H1 (cell line): ENCODE measurements around the gene FBXO34. TPM values are rescaled to one million over a fixed set of nuclear protein-coding genes. Genes with fewer than 3 reads are reported as not detected.

Experiments
- CTCF ChIA-PET: fragments of 300-600 bp; sonication (Branson Sonifier 250); formaldehyde crosslinking; loops from one replicate; lab custom pipeline; 2021; ENCODE audit not compliant: partially characterized antibody; lab: Charles Lee
- POLR2A ChIA-PET: fragments of 300-600 bp; sonication (Branson Sonifier 250); formaldehyde crosslinking; loops from one replicate; lab custom pipeline; 2021; ENCODE audit warnings: inconsistent platforms; ENCODE audit not compliant: partially characterized antibody; lab: Charles Lee
- DNase-seq, 2 experiments: peaks; one replicate each; pipeline versions ENCODE4 v3.0.0 to v3.0.0-alpha.2; 2010 to 2022; ENCODE audit warnings: low spot score in 2 of 2, low read depth in 1 of 2, mixed read lengths in 1 of 2
- FAIRE-seq: peaks from 2 replicates; lab custom pipeline; 2011; peaks lifted over from hg19 to GRCh38; lab: Jason Lieb, UNC
- H2AFZ ChIP-seq: 2 replicates; pipeline ENCODE4 v1.8.1; 2012; ENCODE audit warnings: low read length, inconsistent platforms
- H2AK5ac ChIP-seq: 2 replicates; pipeline ENCODE4 v1.6.1; 2013; ENCODE audit warnings: low read depth, low read length
- H2BK120ac ChIP-seq: replicated peaks from 2 replicates; pipeline ENCODE3; 2013; ENCODE audit warnings: low read depth, low read length, inconsistent platforms
- H2BK12ac ChIP-seq: 2 replicates; pipeline ENCODE4 v1.6.1; 2013; ENCODE audit warnings: low read depth, low read length
- H2BK15ac ChIP-seq: 2 replicates; pipeline ENCODE4 v1.6.1; 2013; ENCODE audit warnings: low read length
- H2BK20ac ChIP-seq: 2 replicates; pipeline ENCODE4 v1.6.1; 2013; ENCODE audit warnings: low read length
- H2BK5ac ChIP-seq: 2 replicates; pipeline ENCODE4 v1.6.1; 2013; ENCODE audit warnings: low read depth, low read length
- H3K14ac ChIP-seq: 2 replicates; pipeline ENCODE4 v1.6.1; 2013; ENCODE audit warnings: inconsistent platforms; ENCODE audit not compliant: insufficient read length
- H3K18ac ChIP-seq: 2 replicates; pipeline ENCODE4 v1.6.1; 2013; ENCODE audit warnings: low read length; ENCODE audit errors: extremely low read depth
- H3K23ac ChIP-seq: 2 replicates; pipeline ENCODE4 v1.6.1; 2013; ENCODE audit warnings: inconsistent platforms; ENCODE audit not compliant: insufficient read length
- H3K23me2 ChIP-seq: 2 replicates; pipeline ENCODE4 v1.6.1; 2013; ENCODE audit warnings: low read depth, low read length
- H3K27ac ChIP-seq: 2 replicates; pipeline ENCODE4 v1.6.1; 2011; ENCODE audit warnings: low read depth, low read length, inconsistent platforms
- H3K27me3 ChIP-seq, 4 experiments: replicated peaks in 1 of 4; 1 replicate in 1 of 4; 2 replicates in 3 of 4; pipeline versions ENCODE4 v1.6.1 to v1.8.1; 2011 to 2013; ENCODE audit warnings: low read length in 3 of 4, mild to moderate bottlenecking in 3 of 4, inconsistent platforms in 2 of 4, mixed read lengths in 2 of 4, moderate library complexity in 1 of 4; ENCODE audit not compliant: control insufficient read depth in 3 of 4, insufficient read depth in 3 of 4; ENCODE audit errors: extremely low read depth in 1 of 4
- H3K36me3 ChIP-seq, 4 experiments: 2 replicates each; pipeline versions ENCODE4 v1.6.1 to v1.8.1; 2011 to 2013; ENCODE audit warnings: mild to moderate bottlenecking in 4 of 4, low read length in 3 of 4, moderate library complexity in 2 of 4, control low read depth in 1 of 4, inconsistent platforms in 1 of 4; ENCODE audit not compliant: insufficient read depth in 4 of 4, control insufficient read depth in 2 of 4
- H3K4ac ChIP-seq: replicated peaks from 2 replicates; pipeline ENCODE3; 2013; ENCODE audit warnings: low read length, low read depth, mixed read lengths, inconsistent platforms; ENCODE audit not compliant: insufficient read length
- H3K4me1 ChIP-seq, 4 experiments: replicated peaks in 1 of 4; 1 replicate in 1 of 4; 2 replicates in 3 of 4; pipeline versions ENCODE4 v1.6.1 to v1.8.1; 2011 to 2013; ENCODE audit warnings: low read length in 3 of 4, inconsistent platforms in 2 of 4, mixed read lengths in 1 of 4; ENCODE audit not compliant: insufficient read depth in 4 of 4, control insufficient read depth in 3 of 4
- H3K4me2 ChIP-seq, 2 experiments: 2 replicates each; pipeline versions ENCODE4 v1.6.1 to v1.8.1; 2011 to 2013; ENCODE audit warnings: low read depth in 2 of 2, low read length in 2 of 2, control low read depth in 1 of 2, inconsistent platforms in 1 of 2, mild to moderate bottlenecking in 1 of 2; ENCODE audit not compliant: insufficient read depth in 1 of 2
- H3K4me3 ChIP-seq, 4 experiments: fragments of 200-600, 300-600 bp in 1 of 4; sonication (generic), shearing (Covaris generic), sonication (Bioruptor Twin) in 1 of 4; 2 replicates each; pipeline versions ENCODE4 v1.5.1 to v1.8.1; 2011 to 2016; ENCODE audit warnings: low read length in 4 of 4, low read depth in 3 of 4, control low read depth in 2 of 4, inconsistent platforms in 2 of 4, mild to moderate bottlenecking in 2 of 4, mixed read lengths in 1 of 4, moderate library complexity in 1 of 4; ENCODE audit not compliant: insufficient read depth in 2 of 4; ENCODE audit errors: extremely low read depth in 1 of 4
- H3K56ac ChIP-seq: replicated peaks from 2 replicates; pipeline ENCODE3; 2013; ENCODE audit warnings: low read depth, mild to moderate bottlenecking, mixed read lengths, low read length, inconsistent platforms; ENCODE audit not compliant: insufficient read length
- H3K79me1 ChIP-seq: 2 replicates; pipeline ENCODE4 v1.6.1; 2013; ENCODE audit warnings: low read depth, low read length, control low read depth
- H3K79me2 ChIP-seq, 2 experiments: 2 replicates each; pipeline versions ENCODE4 v1.6.1 to v1.8.1; 2012 to 2013; ENCODE audit warnings: low read length in 2 of 2, mild to moderate bottlenecking in 2 of 2, inconsistent platforms in 1 of 2; ENCODE audit not compliant: insufficient read depth in 2 of 2, control insufficient read depth in 1 of 2
- H3K9ac ChIP-seq, 4 experiments: replicated peaks in 1 of 4; 1 replicate in 1 of 4; 2 replicates in 3 of 4; pipeline versions ENCODE4 v1.6.1 to v1.8.1; 2011 to 2013; ENCODE audit warnings: low read depth in 3 of 4, low read length in 3 of 4, control low read depth in 2 of 4, mild to moderate bottlenecking in 2 of 4, moderate library complexity in 2 of 4, inconsistent platforms in 1 of 4; ENCODE audit errors: extremely low read depth in 1 of 4
- H3K9me3 ChIP-seq, 2 experiments: 2 replicates each; pipeline versions ENCODE4 v1.6.1 to v1.8.1; 2012 to 2013; ENCODE audit warnings: mild to moderate bottlenecking in 2 of 2, moderate library complexity in 2 of 2, control low read depth in 1 of 2, inconsistent platforms in 1 of 2, low read depth in 1 of 2, low read length in 1 of 2, mixed read lengths in 1 of 2; ENCODE audit not compliant: insufficient read depth in 2 of 2
- H4K20me1 ChIP-seq, 2 experiments: replicated peaks in 1 of 2; 2 replicates each; pipeline versions ENCODE3 to v1.8.1; 2011 to 2013; ENCODE audit warnings: inconsistent platforms in 2 of 2, low read length in 2 of 2, mild to moderate bottlenecking in 1 of 2; ENCODE audit not compliant: insufficient read depth in 2 of 2, control insufficient read depth in 1 of 2
- H4K5ac ChIP-seq: 2 replicates; pipeline ENCODE4 v1.6.1; 2013; ENCODE audit warnings: low read length, low read depth, mixed read lengths, inconsistent platforms; ENCODE audit not compliant: insufficient read length
- H4K8ac ChIP-seq: 2 replicates; pipeline ENCODE4 v1.8.0; 2013; ENCODE audit warnings: mild to moderate bottlenecking, moderate library complexity, low read length, inconsistent platforms; ENCODE audit not compliant: insufficient read depth; ENCODE audit errors: extremely low read depth
- H4K91ac ChIP-seq: replicated peaks from 2 replicates; pipeline ENCODE3; 2013; ENCODE audit warnings: low read length, mixed read lengths, inconsistent platforms; ENCODE audit not compliant: insufficient read length
- CTBP2 ChIP-seq: IDR thresholded peaks from 2 replicates; pipeline ENCODE4 v1.7.0; 2011; ENCODE audit warnings: borderline replicate concordance, mild to moderate bottlenecking, moderate library complexity, mixed read lengths, low read length; ENCODE audit not compliant: insufficient read depth, insufficient read length
- GTF2F1 ChIP-seq: IDR thresholded peaks from 2 replicates; pipeline ENCODE4 v1.6.1; 2012; ENCODE audit warnings: low read depth, low read length, improper control_type of control experiment, borderline replicate concordance
- POLR2AphosphoS5 ChIP-seq: IDR thresholded peaks from 2 replicates; pipeline ENCODE4 v1.6.1; 2011; ENCODE audit warnings: low read depth, low read length
- SP4 ChIP-seq: IDR thresholded peaks from 2 replicates; pipeline ENCODE4 v1.6.1; 2012; ENCODE audit warnings: low read length, inconsistent platforms
- SRF ChIP-seq: IDR thresholded peaks from 2 replicates; pipeline ENCODE4 v1.6.1; 2011; ENCODE audit warnings: mild to moderate bottlenecking, low read depth, low read length, moderate library complexity
- WGBS, 2 experiments: shearing (Covaris generic) in 1 of 2; methylation state at CpG; one replicate each; pipeline versions ENCODE4 v1.1.6 to v1.1.7; 2013 to 2015; ENCODE audit warnings: low lambda C conversion rate in 2 of 2, mixed read lengths in 2 of 2, inconsistent platforms in 1 of 2, low coverage in 1 of 2, missing lambda C conversion rate in 1 of 2; ENCODE audit not compliant: insufficient replicate concordance in 2 of 2, insufficient coverage in 1 of 2, insufficient read length in 1 of 2; ENCODE audit errors: extremely low coverage in 1 of 2, missing lambda C conversion rate in 1 of 2; 5-methylcytosine and 5-hydroxymethylcytosine counted together
- polyA plus RNA-seq, 7 experiments: library from polyadenylated mRNA; depleted of rRNA in 3 of 7; stranded (reverse) in 5 of 7; unstranded in 2 of 7; fragments of >200 nt in 5 of 7; fragments of 200-250 nt in 2 of 7; gene quantifications; 1 replicate in 5 of 7; 2 replicates in 1 of 7; 4 replicates in 1 of 7; pipeline versions ENCODE4 v1.2.1 to v1.2.3, GENCODE V29; 2011 to 2013; ENCODE audit warnings: missing spikeins in 2 of 7, mixed read lengths in 2 of 7
- total RNA-seq: library from RNA; stranded (reverse); fragmentation: NEBNext Ultra II Directional; extraction: Animal tissue kit (Norgen Biotek cat#: 25700); gene quantifications from 2 replicates; pipeline ENCODE4 v1.2.1, GENCODE V29; 2021

FBXO34 gene
- total and polyA plus RNA-seq, 2 of the 8 experiments (the other 6 are each of a cell fraction or from before 2014, with no cell fraction given): 7.0 to 14.4 TPM

GRCh38 chr14:55370883-55371455, 99.7 kb downstream of the FBXO34 start:
- FAIRE-seq (no peak), DNase-seq (no peak)
- no peak overlapping the region for H4K5ac ChIP-seq
- no peak overlapping the region for H3K27ac ChIP-seq
- H4K20me1 ChIP-seq: no peaks in the 10 kb centered on the region
- H2BK15ac ChIP-seq: no peak overlapping the region
- H3K9ac ChIP-seq: no peak overlapping the region
- H2BK20ac ChIP-seq: no peak overlapping the region
- H3K4me1 ChIP-seq: no peaks in the 10 kb centered on the region
- H4K91ac ChIP-seq: no peak overlapping the region
- H3K4ac ChIP-seq: no peak overlapping the region
- H3K79me2 ChIP-seq: no peaks in the 10 kb centered on the region
- TF ChIP-seq POLR2AphosphoS5 (no peak), CTBP2 (no peak), GTF2F1 (no peak), SRF (no peak), SP4 (no peak)
- no peak overlapping the region for H3K4me2 ChIP-seq
- peaks cover 0 to 15% (median 6%) of the 10 kb centered on the region in 4 experiments; a peak in 7 of 8 replicates for H3K36me3 ChIP-seq
- H2AK5ac ChIP-seq: no peak overlapping the region
- no peaks in the 10 kb centered on the region for H3K9me3 ChIP-seq
- H2BK120ac ChIP-seq: no peak overlapping the region
- H3K4me3 ChIP-seq: no peak overlapping the region
- H3K56ac ChIP-seq: no peak overlapping the region
- no peak overlapping the region for H3K14ac ChIP-seq
- no peaks in the 10 kb centered on the region for H3K27me3 ChIP-seq
- no peak overlapping the region for H4K8ac ChIP-seq
- H3K23ac ChIP-seq: no peak overlapping the region
- WGBS, 2 experiments: 83% methylated on average over 11 of the region's 11 CpGs; no CpG with 5 or more reads in 1 of the 2 experiments
- POLR2A ChIA-PET: no interaction called here
- H3K23me2 ChIP-seq: no peaks in the 10 kb centered on the region
- H3K18ac ChIP-seq: no peak overlapping the region
- no peak overlapping the region for H2BK5ac ChIP-seq
- CTCF ChIA-PET: interaction anchor here (0.8 to 2.5 kb wide), 4 partner anchors 15 to 125 kb away, joined by 3 to 8 read pairs (median 5); no protein-coding TSS in a partner anchor
- H2BK12ac ChIP-seq: no peak overlapping the region
- H3K79me1 ChIP-seq: no peaks in the 10 kb centered on the region
- H2AFZ ChIP-seq: no peak overlapping the region
